PC-9 (cell line): ENCODE data around the gene ITGB5. TPM values are rescaled to one million over a fixed set of nuclear protein-coding genes. Genes with fewer than 3 reads are reported as not detected.

Experiments used
- BruUV-seq: library from RNA; stranded (reverse); fragments of 400-500 nt; replicated peaks from 2 replicates; lab custom pipeline; 2021; lab: Mats Ljungman, UMichigan
- CTCF ChIA-PET: fragments of 300-600 bp; sonication (Branson Sonifier 250); formaldehyde crosslinking; loops from one replicate; lab custom pipeline; 2022; ENCODE audit warnings: antibody characterized with exemption; lab: Charles Lee
- POLR2A ChIA-PET: fragments of 300-600 bp; sonication (Branson Sonifier 250); formaldehyde crosslinking; loops from one replicate; lab custom pipeline; 2022; ENCODE audit warnings: antibody characterized with exemption; ENCODE audit not compliant: unreplicated experiment; lab: Charles Lee
- DNase-seq, 2 experiments: peaks; one replicate each; pipeline versions ENCODE4 v3.0.0 to v3.0.0-alpha.2; 2015 to 2022; ENCODE audit warnings: mixed read lengths in 1 of 2
- H2AFZ ChIP-seq: fragments of 200-600 bp; sonication (generic); 2 replicates; pipeline ENCODE4 v1.8.1; 2017; ENCODE audit warnings: antibody characterized with exemption
- H3F3A ChIP-seq: fragments of 200-600 bp; sonication (generic); 2 replicates; pipeline ENCODE4 v1.8.1; 2017; ENCODE audit warnings: antibody characterized with exemption, mild to moderate bottlenecking, low read depth; ENCODE audit not compliant: insufficient read depth
- H3K27ac ChIP-seq: fragments of 200-600 bp; sonication (generic); 2 replicates; pipeline ENCODE4 v1.6.1; 2016; ENCODE audit warnings: mixed run types
- H3K27me3 ChIP-seq: fragments of 200-600 bp; sonication (generic); 2 replicates; pipeline ENCODE4 v1.6.1; 2016; ENCODE audit warnings: low read depth, mixed run types; ENCODE audit not compliant: insufficient read depth
- H3K36me3 ChIP-seq: fragments of 200-600 bp; sonication (generic); 2 replicates; pipeline ENCODE4 v1.6.1; 2016; ENCODE audit warnings: low read depth, mixed run types
- H3K4me1 ChIP-seq: fragments of 200-600 bp; sonication (generic); replicated peaks from 2 replicates; pipeline ENCODE4 v1.6.1; 2016; ENCODE audit warnings: mixed run types; ENCODE audit not compliant: insufficient read depth
- H3K4me2 ChIP-seq: fragments of 200-600 bp; sonication (generic); 2 replicates; pipeline ENCODE4 v1.6.1; 2017; ENCODE audit warnings: mixed run types
- H3K4me3 ChIP-seq: fragments of 200-600 bp; sonication (generic); 2 replicates; pipeline ENCODE4 v1.6.1; 2016; ENCODE audit warnings: mixed run types
- H3K79me2 ChIP-seq: fragments of 200-600 bp; sonication (generic); 2 replicates; pipeline ENCODE4 v1.6.1; 2017; ENCODE audit warnings: low read depth, mixed run types
- H3K9me2 ChIP-seq: fragments of 200-600 bp; sonication (generic); 2 replicates; pipeline ENCODE4 v1.8.1; 2017; ENCODE audit warnings: mild to moderate bottlenecking; ENCODE audit not compliant: insufficient read depth
- H3K9me3 ChIP-seq: fragments of 200-600 bp; sonication (generic); 2 replicates; pipeline ENCODE4 v1.8.1; 2016; ENCODE audit warnings: low read depth; ENCODE audit not compliant: insufficient read depth
- H4K20me1 ChIP-seq: fragments of 200-600 bp; sonication (generic); 2 replicates; pipeline ENCODE4 v1.8.1; 2017; ENCODE audit not compliant: insufficient read depth
- CTCF ChIP-seq: fragments of 200-600 bp; sonication (generic); conservative IDR thresholded peaks from 2 replicates; pipeline ENCODE4 v1.6.1; 2017; ENCODE audit warnings: mixed run types, antibody characterized with exemption, mild to moderate bottlenecking, moderate library complexity
- EZH2 ChIP-seq: fragments of 200-600 bp; sonication (generic); IDR thresholded peaks from 2 replicates; pipeline ENCODE4 v1.8.0; 2017; ENCODE audit warnings: antibody characterized with exemption, low read depth
- intact Hi-C: fragments of 100-400 bp; cut with micrococcal nuclease; formaldehyde crosslinking; loops from one replicate; pipeline ENCODE4 v1.10.0; 2022; ENCODE audit not compliant: unreplicated experiment
- total RNA-seq: library from RNA; stranded (reverse); gene quantifications from 2 replicates; pipeline ENCODE4 v1.2.3, GENCODE V29; 2021

ITGB5 gene
- total RNA-seq, 1 experiment from 2014 or later: 226 TPM

- peaks cover 67% of the 10 kb centered on the region for H3K79me2 ChIP-seq
- H3K4me1 ChIP-seq: peaks cover 26% of the 10 kb centered on the region
- no TSS peak for BruUV-seq
- ChIA-PET CTCF (no interaction called here), POLR2A (no interaction called here)
- peak; percentile 86 to 95 for DNase-seq
- intact Hi-C loops: loop anchor here (1.0 to 2.0 kb wide), 4 partner anchors 16 to 47 kb away; no protein-coding TSS in a partner anchor
- no peaks in the 10 kb centered on the region for H3K9me2 ChIP-seq
- H2AFZ ChIP-seq: no peak overlapping the region
- no peak for TF ChIP-seq CTCF
- TF ChIP-seq EZH2: no peak
- no peak overlapping the region for H3K4me3 ChIP-seq
- H3K36me3 ChIP-seq: peaks cover 34% of the 10 kb centered on the region
- no peaks in the 10 kb centered on the region for H3K27me3 ChIP-seq
- H3K27ac ChIP-seq: peak overlapping the region; percentile 65
- H4K20me1 ChIP-seq: no peaks in the 10 kb centered on the region
- H3K4me2 ChIP-seq: peak overlapping the region; percentile 42
- 0 out of 2 replicates have a peak, but pooled peaks cover 3% of the 10 kb centered on the region for H3K9me3 ChIP-seq
- H3F3A ChIP-seq: peaks cover 19% of the 10 kb centered on the region
These were observed 26.6 kb downstream of the ITGB5 start for GRCh38 chr3:124860599-124860998.

DNA sequence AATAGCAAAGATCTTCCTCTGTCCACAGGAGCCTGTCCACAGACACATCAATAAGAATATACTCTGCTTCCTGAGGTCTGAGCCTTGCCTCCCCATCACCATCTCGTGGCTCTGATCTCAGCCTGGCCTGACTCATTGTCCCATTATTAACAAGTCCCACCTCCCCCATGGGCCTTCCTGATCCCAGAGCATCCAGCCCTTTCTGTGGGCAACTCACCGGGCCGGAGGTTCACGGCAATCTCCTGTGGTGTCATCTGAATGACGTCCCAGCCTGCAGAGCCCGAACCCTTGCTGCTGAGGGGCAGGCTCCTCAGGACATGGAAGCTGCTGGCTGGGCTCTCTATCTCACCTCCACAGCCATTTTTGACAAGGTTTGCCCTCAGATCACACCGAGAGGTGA is 28.1 kb downstream of the ITGB5 start:
- intact Hi-C loops: no loop called here
- Histone ChIP-seq H3K27ac (no peak overlapping the region), H3K9me2 (no peaks in the 10 kb centered on the region), H4K20me1 (no peaks in the 10 kb centered on the region), H3K9me3 (0 out of 2 replicates have a peak, but pooled peaks cover 3% of the 10 kb centered on the region), H3K27me3 (no peaks in the 10 kb centered on the region), H3K79me2 (peaks cover 62% of the 10 kb centered on the region), H3K4me1 (peaks cover 26% of the 10 kb centered on the region), H2AFZ (no peak overlapping the region), H3F3A (peaks cover 19% of the 10 kb centered on the region), H3K4me2 (no peak overlapping the region), H3K4me3 (no peak overlapping the region), H3K36me3 (peaks cover 40% of the 10 kb centered on the region)
- CTCF ChIA-PET: no interaction called here
- POLR2A ChIA-PET: no interaction called here
- DNase-seq: no peak
- no TSS peak for BruUV-seq
- TF ChIP-seq EZH2 (no peak), CTCF (no peak)

GRCh38 chr3:124858275-124858674 is 28.9 kb downstream of the ITGB5 start:
- TF ChIP-seq EZH2 (no peak), CTCF (no peak)
- Histone ChIP-seq H3K4me3 (no peak overlapping the region), H3F3A (peaks cover 19% of the 10 kb centered on the region), H3K79me2 (peaks cover 56% of the 10 kb centered on the region), H3K9me3 (0 out of 2 replicates have a peak, but pooled peaks cover 3% of the 10 kb centered on the region), H3K4me2 (no peak overlapping the region), H2AFZ (no peak overlapping the region), H3K9me2 (no peaks in the 10 kb centered on the region), H3K27ac (no peak overlapping the region), H4K20me1 (no peaks in the 10 kb centered on the region), H3K27me3 (no peaks in the 10 kb centered on the region), H3K36me3 (peaks cover 38% of the 10 kb centered on the region), H3K4me1 (peaks cover 26% of the 10 kb centered on the region)
- POLR2A ChIA-PET: no interaction called here
- BruUV-seq: no TSS peak
- CTCF ChIA-PET: no interaction called here
- intact Hi-C loops: no loop called here
- DNase-seq: no peak
